Left colon (tissue), 2 donors: ENCODE data around the gene CROCC. TPM values are rescaled to one million over a fixed set of nuclear protein-coding genes. Genes with fewer than 3 reads are reported as not detected.

Experiments used
- ATAC-seq: fragments of 200-7000 bp; cut with Tn5 transposase; one replicate; pipeline ENCODE4 v1.9.1; 2020; ENCODE audit warnings: mild to moderate bottlenecking, moderate library complexity
- DNase-seq, 2 donors: peaks; one replicate each; pipeline ENCODE4 v3.0.0-alpha.2; 2020
- intact Hi-C, 2 donors: fragments of 100-400 bp; cut with DNase I in 1 of 2; cut with micrococcal nuclease in 1 of 2; formaldehyde crosslinking; loops; one replicate each; pipeline versions ENCODE4 v1.11.2 to v1.14.0; 2022; cut with DNase I, micrococcal nuclease
- total RNA-seq, 2 donors: library from RNA; stranded (reverse); fragmentation: NEBNext Ultra II Directional; extraction: Animal tissue kit (Norgen Biotek cat#: 25700); gene quantifications; one replicate each; pipeline ENCODE4 v1.2.1, GENCODE V29; 2021
- donor health status: DM: no; HTN: no; CAD: no.
- donor health status: DM: yes; HTN: yes; CAD: no.

Gene CROCC
- total RNA-seq, 2 donors from 2014 or later, result 11.3 to 11.4 TPM

DNA sequence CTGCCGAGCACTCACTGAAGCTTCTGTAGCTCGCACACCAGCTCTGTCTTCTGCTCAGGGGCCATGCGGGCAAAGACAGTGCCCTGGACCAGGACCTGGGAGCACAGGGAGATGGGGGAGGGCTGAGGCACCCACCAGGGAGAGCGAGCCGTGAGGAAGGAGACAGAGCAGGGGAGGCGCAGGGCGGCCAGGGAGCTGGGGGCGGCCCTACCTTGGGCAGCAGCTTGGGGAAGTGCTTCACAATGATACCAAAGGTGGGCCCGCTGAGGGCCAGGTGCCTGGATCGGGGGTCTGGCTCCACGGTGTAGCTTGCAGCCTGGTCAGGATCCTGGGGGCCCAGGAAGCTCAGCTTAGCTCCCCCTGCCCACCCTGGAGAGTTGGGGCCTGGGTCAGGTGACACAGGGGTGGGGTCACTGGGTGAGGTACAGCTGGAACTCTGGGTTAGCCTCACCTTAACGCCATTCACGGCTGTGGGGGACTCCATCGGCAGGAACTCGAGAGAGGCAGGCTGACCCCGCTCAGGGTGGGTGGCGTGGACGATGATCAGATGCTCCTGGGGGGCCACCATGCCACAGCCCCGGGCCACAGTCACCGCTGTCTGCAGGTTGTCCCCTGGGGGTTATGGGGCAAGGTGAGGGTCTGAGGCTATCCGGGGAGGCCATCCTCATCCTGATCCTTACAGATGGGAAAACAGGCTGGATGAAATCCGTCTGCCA lies 68.1 kb downstream of the CROCC start:
- DNase-seq (no peak), ATAC-seq (no peak)
- intact Hi-C loops, result no loop called here

DNA sequence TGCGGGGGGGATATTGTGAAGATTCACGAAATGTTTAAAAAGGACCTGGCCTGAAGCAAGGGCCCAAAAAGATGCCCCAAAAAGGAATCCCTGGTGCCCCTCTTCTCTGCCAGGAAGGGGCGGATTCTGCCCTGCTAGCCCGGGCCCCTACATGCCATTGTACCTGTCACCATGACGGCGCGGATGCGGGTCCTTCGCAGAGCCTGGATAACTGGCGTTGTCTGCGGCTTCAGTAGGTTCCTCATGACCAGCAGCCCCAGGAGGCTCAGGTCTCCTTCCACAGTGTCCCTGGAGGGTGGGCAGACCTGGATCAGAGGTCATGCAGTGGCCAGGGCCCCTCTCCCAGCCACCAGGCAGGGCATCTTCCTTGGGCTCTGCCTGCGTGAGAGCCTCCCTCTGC lies 69.8 kb downstream of the CROCC start:
- ATAC-seq (no peak), DNase-seq (no peak)
- intact Hi-C loops, result no loop called here

- intact Hi-C loops, result no loop called here
- DNase-seq (no peak), ATAC-seq (no peak)
These were observed 70.4 kb downstream of the CROCC start for GRCh38 chr1:16992102-16992501.

DNA sequence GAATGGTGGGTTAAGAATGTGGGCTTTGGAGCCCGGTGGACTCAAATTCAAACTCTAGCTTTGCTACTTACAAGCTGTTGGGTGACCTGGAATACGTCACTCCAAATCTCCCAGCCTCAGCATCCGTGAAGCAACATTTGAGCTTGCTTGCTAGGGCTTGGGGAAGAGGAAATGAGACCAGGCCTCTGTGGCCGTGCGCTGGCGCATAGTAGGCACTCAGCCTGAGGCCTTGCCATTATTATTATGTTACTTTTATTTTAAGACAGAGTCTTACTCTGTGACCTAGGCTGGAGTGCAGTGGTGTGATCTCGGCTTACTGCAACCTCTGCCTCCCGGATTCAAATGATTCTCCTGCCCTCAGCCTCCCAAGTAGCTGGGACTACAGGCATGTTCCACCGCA lies 70.9 kb downstream of the CROCC start:
- ATAC-seq, result no peak
- DNase-seq, result no peak
- intact Hi-C loops, result no loop called here

DNA sequence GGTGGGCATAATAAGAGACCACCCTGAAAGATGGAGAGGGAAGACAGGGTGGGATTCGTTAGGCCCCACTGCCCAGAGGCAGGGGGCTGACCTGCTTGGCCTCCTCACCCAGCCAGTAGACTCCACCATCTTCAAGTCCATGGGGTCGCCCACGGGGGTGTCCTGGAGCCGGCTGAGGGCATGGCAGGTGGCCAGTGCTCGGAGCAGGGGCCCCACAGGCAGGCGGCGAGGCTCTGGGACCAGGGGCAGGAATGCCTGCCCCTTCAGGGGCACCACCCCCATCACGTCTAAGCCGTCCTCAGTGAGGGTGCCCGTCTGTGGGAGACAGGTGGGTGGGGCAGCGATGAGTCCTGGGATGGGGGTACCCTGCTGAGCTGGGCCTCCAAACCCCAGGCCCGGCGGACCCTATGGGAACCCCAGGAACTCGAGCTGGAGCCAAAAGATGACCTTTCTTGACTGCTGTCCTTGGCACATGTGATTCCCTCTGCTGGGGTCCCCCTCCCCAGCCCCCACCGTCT lies 71.8 kb downstream of the CROCC start:
- ATAC-seq, result no peak
- intact Hi-C loops, result no loop called here

GRCh38 chr1:16996845-16997244 lies 75.1 kb downstream of the CROCC start:
- DNase-seq (no peak), ATAC-seq (no peak)
- intact Hi-C loops, result no loop called here

More for the DNA sequence above, 71.8 kb downstream of the CROCC start:
- DNase-seq, result no peak

- no peak for DNase-seq
- intact Hi-C loops, result no loop called here
- ATAC-seq, result no peak
These were observed 76.9 kb downstream of the CROCC start for GRCh38 chr1:16998589-16998988.

DNA sequence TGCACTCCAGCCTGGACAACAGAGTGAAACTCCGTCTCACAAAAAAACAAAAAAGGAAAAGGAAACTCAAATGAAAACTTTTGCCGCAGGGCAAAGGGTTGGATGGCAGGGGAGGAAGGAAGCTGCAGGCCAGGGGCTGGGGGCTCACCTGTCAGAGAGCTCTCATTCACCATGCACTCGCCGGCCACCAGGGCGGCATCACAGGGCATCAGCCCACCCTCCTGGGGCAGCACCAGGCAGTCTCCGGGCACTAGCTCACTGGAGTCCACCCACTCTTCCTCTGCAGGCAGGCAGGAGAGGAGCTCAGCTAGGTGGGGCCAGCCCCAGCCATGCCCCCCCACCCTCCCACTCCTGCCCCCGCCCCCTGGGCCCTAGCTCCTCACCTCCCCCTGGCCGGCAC lies 78.1 kb downstream of the CROCC start:
- intact Hi-C loops, result no loop called here

GRCh38 chr1:17001760-17002523 lies 80.2 kb downstream of the CROCC start:
- DNase-seq (no peak), ATAC-seq (no peak)
- intact Hi-C loops, result no loop called here

More for the DNA sequence above, 78.1 kb downstream of the CROCC start:
- no peak for ATAC-seq
- DNase-seq, result no peak

DNA sequence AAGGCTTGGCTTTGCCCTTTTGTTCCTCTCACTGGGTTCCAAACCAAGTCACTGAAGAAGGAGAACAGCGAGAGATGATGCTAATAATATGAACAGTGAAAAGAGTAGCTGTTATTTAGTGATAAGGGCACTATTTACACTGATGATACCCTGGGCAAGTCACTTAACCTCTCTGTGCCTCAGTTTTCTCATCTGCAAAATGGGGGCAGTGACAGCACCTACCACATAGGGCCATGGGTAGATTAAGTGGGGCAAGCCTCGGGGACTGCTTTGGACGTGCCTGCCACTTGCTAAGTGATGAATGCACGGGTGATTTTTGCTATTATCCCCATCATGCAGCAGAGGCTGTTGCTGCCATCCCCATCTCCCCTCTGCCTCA lies 80.8 kb downstream of the CROCC start:
- DNase-seq (no peak), ATAC-seq (no peak)
- intact Hi-C loops, result no loop called here

- intact Hi-C loops, result no loop called here
- DNase-seq (no peak), ATAC-seq (no peak)
These were observed 83.0 kb downstream of the CROCC start for GRCh38 chr1:17004466-17005364.

GRCh38 chr1:17005365-17005740 lies 83.6 kb downstream of the CROCC start:
- intact Hi-C loops, result no loop called here
- DNase-seq (no peak), ATAC-seq (no peak)

GRCh38 chr1:17007121-17007520 lies 85.4 kb downstream of the CROCC start:
- intact Hi-C loops, result no loop called here
- DNase-seq (no peak), ATAC-seq (no peak)

- ATAC-seq (no peak), DNase-seq (no peak)
- intact Hi-C loops, result no loop called here
These were observed 86.6 kb downstream of the CROCC start for GRCh38 chr1:17008208-17008855.

DNA sequence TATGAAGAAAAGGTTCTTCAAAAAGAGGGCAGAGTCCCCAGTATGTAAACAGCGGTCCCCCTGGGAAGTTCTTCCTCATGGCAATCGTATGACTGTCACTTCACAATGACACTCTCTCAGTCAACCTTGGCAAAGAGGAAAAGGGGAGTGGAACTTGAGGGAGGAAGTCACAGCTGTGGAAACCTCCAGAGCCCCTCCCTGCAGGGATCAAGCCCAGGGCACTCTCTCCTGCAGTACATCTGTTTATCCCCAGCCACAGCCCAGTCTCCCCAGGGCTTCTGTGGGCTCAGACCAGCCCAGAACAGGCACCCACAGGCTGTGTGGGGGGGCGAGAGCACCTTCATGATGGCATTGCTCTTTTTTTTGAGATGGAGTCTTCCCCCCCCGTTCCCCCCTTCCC lies 88.0 kb downstream of the CROCC start:
- peak; percentile 28 to 56 for DNase-seq
- peak; percentile 55 for ATAC-seq
- intact Hi-C loops, result no loop called here

DNA sequence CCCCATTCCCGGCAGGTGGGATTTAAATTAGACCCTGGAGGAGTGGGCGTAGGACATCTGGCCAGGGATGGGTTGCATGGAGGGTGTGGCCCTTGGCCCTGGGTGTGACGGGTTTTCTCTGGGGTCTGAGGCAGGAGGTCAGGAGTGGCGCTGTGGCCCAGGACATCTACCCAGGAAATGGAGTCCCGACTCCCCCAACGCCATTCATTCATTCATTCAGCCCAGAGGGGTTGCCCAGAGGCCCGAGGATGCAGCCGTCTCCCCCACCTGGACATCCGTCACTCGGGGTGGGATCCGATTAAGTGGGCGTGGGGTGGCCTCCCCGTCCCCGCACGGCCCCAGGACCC lies 89.3 kb downstream of the CROCC start:
- ATAC-seq (no peak), DNase-seq (no peak)
- intact Hi-C loops, result no loop called here

DNA sequence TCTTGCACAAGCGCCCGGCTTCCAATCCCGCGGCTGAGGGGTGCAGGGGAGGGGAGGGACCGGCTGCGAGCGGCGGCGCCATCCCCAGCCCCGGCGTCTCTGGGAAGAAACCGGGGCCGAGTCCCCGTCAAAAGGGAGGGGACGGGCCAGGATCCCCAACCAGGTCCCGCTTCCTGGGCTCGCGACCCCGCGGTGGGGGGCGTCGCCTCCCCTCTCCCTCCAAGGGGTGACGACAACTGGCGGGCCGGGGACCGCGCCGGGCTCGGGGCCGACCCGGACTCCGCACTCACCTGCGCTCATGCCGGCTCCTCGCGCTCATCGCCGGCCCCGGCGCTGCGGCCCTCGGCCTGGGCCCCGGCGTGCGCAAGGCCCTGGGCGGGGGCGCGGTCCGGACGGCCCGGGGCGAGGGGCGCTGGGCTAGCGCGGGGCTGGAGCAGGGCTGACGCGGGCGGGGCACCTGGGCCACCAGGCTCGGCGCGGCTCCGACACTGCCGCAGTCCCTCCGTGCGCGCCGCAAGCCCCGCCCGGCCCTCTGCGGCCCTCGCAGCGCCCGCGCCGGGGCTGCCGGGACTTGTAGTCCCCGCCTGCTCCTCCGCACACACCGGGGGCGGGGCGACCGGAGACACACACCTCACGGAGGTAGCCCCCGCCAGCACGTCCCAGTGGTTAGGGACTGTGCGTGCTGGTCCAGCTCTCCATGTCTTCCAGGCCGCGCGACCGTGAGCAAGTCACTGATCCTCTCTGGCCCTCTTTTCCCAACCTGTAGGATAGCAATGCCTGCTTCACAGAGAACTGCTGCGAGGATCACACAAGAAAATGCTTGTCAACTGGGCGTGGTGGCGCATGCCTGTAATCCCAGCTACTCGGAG lies 89.9 kb downstream of the CROCC start, which contains the start of gene ATP13A2:
Gene ATP13A2 (minus strand): TSS at position 490 of the 869 bp plus-strand sequence. CDS start 190 bp downstream, at position 300.
- ATAC-seq, result peak; percentile 94
- intact Hi-C loops, result no loop called here
- peak; percentile 75 to 89 for DNase-seq
